ENCODE measurements around the gene LRRN4.

LRRN4 gene

GRCh38 chr20:6057139-6057538, 3.3 kb upstream of the LRRN4 start:
- TF ChIP-seq FOXP2 (optimal IDR thresholded peaks at IDR 0.05; ENCODE audit: borderline replicate concordance, extremely low read depth, extremely low read length, insufficient read depth) (no peak), TAF1 (IDR thresholded peaks at IDR 0.05; ENCODE audit: borderline replicate concordance, insufficient read depth, low read length) (no peak), REST (IDR thresholded peaks at IDR 0.05; ENCODE audit: insufficient read depth in 1 of 2, low read depth in 2 of 2, low read length in 2 of 2) (no peak)

- TF ChIP-seq POLR2AphosphoS5 (IDR thresholded peaks at IDR 0.05; ENCODE audit: low read depth, low read length) (no peak), REST (IDR thresholded peaks at IDR 0.05; ENCODE audit: insufficient read depth in 1 of 2, low read depth in 2 of 2, low read length in 2 of 2) (no peak), TAF1 (IDR thresholded peaks at IDR 0.05; ENCODE audit: borderline replicate concordance, insufficient read depth, low read length) (no peak), FOXP2 (optimal IDR thresholded peaks at IDR 0.05; ENCODE audit: borderline replicate concordance, extremely low read depth, extremely low read length, insufficient read depth) (no peak), SIN3A (IDR thresholded peaks at IDR 0.05; ENCODE audit: borderline replicate concordance, insufficient read depth, low read length) (no peak)
Observed at GRCh38 chr20:6055981-6056569, 2.2 kb upstream of the LRRN4 start.

GRCh38 chr20:6055161-6055783, 1.4 kb upstream of the LRRN4 start:
- no peak for TF ChIP-seq POLR2AphosphoS5 (IDR thresholded peaks at IDR 0.05; ENCODE audit: low read depth, low read length)
- no peak for TF ChIP-seq FOXP2 (optimal IDR thresholded peaks at IDR 0.05; ENCODE audit: borderline replicate concordance, extremely low read depth, extremely low read length, insufficient read depth)
- TF ChIP-seq REST (IDR thresholded peaks at IDR 0.05; ENCODE audit: insufficient read depth in 1 of 2, low read depth in 2 of 2, low read length in 2 of 2) = no peak
- TF ChIP-seq SIN3A (IDR thresholded peaks at IDR 0.05; ENCODE audit: borderline replicate concordance, insufficient read depth, low read length) = no peak
- no peak for TF ChIP-seq TAF1 (IDR thresholded peaks at IDR 0.05; ENCODE audit: borderline replicate concordance, insufficient read depth, low read length)

GRCh38 chr20:6053064-6053775, 640 bp downstream of the LRRN4 start:
- TF ChIP-seq FOXP2 (optimal IDR thresholded peaks at IDR 0.05; ENCODE audit: borderline replicate concordance, extremely low read depth, extremely low read length, insufficient read depth) = no peak
- TF ChIP-seq SIN3A (IDR thresholded peaks at IDR 0.05; ENCODE audit: borderline replicate concordance, insufficient read depth, low read length) = no peak
- TF ChIP-seq REST (IDR thresholded peaks at IDR 0.05; ENCODE audit: insufficient read depth in 1 of 2, low read depth in 2 of 2, low read length in 2 of 2) = no peak
- no peak for TF ChIP-seq TAF1 (IDR thresholded peaks at IDR 0.05; ENCODE audit: borderline replicate concordance, insufficient read depth, low read length)
- no peak for TF ChIP-seq POLR2AphosphoS5 (IDR thresholded peaks at IDR 0.05; ENCODE audit: low read depth, low read length)

All from PFSK-1 (cell line).